Measurements from ENCODE around the gene UMODL1. TPM values are rescaled to one million over a fixed set of nuclear protein-coding genes. Genes with fewer than 3 reads are reported as not detected.

UMODL1 gene
- total and polyA plus RNA-seq, 10 donors = 0.02 to 0.85 (median 0.09) TPM; not detected in 3

DNA sequence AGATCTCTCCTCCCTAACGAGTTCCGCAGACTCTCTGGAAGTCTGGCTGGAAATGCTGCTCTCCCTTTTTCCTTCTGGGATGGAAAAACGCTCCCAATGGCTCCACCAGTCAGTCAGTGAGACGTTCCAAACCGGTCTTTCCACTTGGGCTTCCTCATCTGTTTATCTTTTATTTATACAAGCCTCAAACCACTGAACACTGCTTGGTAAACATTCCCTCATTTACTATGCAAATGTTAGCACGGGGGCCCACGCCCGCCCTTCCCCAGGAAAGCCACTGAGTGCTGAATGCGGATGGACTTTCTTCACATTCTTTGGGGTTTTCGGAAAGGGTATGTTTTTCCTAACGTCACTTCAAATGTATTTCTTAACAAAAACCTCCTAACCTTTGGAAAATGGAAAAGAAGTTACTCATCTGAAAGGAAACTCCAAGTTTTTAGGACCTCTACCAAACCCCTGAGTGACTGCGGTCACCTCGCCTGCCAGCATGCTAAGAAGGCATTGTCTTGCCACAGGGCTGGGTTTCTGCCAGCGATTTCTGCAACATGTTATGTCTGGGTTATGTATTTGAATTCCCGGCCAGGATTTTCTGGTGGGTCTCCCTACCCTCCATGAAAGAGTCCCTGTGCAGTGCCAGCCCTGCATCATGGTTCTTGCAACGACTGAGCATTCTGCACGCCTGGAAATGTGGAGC is 14.0 kb upstream of the UMODL1 start:
- H3K4me3 ChIP-seq = no peak overlapping the region
- no peaks in the 10 kb centered on the region for H3K9me3 ChIP-seq
- peak; percentile 68 for DNase-seq
- peak overlapping the region in 4 of 8 donors; percentile 5 to 57 (median 56) for H3K27ac ChIP-seq
- H3K36me3 ChIP-seq = no peaks in the 10 kb centered on the region
- TF ChIP-seq POLR2A (IDR thresholded peaks at IDR 0.05) (no peak), POLR2AphosphoS5 (IDR thresholded peaks at IDR 0.05) (no peak), CTCF (IDR thresholded peaks at IDR 0.05 in 8 of 11, conservative IDR thresholded peaks at IDR 0.05 in 3 of 11) (no peak)
- 70 to 79% (median 76%) methylated on average over 17 of the region's 17 CpGs for WGBS, 5 donors
- intact Hi-C loops (cut with DNase I; ENCODE audit: low total_unique reads) = no loop called here
- H3K27me3 ChIP-seq (replicated peaks in 1 of 7) = no peaks in the 10 kb centered on the region
- peaks cover 12 to 51% (median 27%) of the 10 kb centered on the region in 6 donors for H3K4me1 ChIP-seq

DNA sequence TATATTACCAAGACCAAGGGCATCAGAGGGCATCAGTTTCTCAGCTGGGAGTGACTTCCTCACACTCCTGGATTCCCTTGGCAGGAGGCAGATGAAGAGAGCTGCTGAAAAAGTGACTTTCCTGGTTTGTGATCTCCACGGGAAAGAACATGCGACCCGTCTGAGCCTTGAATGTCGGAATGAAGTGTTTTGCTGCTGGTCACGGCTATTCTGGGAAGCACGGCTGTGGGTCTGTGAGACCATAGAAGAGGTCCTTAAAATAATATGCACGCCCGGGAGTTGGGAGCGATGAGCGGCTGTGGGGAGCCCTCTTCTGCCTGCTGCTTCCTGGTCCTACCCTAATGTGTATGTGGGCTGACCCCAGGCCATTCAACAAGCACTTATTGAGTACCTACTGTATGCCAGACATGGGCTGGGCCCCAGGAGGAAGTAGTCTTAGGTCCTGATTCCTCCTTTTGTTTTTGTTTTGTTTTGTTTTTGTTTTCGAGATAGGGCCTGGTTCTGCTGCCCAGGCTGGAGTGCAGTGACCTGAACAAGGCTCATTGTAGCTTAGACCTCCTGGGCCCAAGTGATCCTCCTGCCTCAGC is 13.2 kb upstream of the UMODL1 start:
- no peak for TF ChIP-seq CTCF (IDR thresholded peaks at IDR 0.05 in 8 of 11, conservative IDR thresholded peaks at IDR 0.05 in 3 of 11)
- no peak for TF ChIP-seq POLR2AphosphoS5 (IDR thresholded peaks at IDR 0.05)
- TF ChIP-seq POLR2A (IDR thresholded peaks at IDR 0.05) = no peak
- Histone ChIP-seq H3K27ac (peak overlapping the region in 5 of 8 donors; percentile 5 to 57 (median 56)), H3K27me3 (replicated peaks in 1 of 7) (no peaks in the 10 kb centered on the region), H3K4me3 (no peak overlapping the region), H3K9me3 (no peaks in the 10 kb centered on the region), H3K36me3 (no peaks in the 10 kb centered on the region), H3K4me1 (peaks cover 17 to 58% (median 35%) of the 10 kb centered on the region in 6 donors)
- WGBS, 5 donors = 64 to 75% (median 69%) methylated on average over 11 of the region's 11 CpGs
- peak; percentile 57 for DNase-seq
- intact Hi-C loops (cut with DNase I; ENCODE audit: low total_unique reads) = no loop called here

- no peaks in the 10 kb centered on the region for H3K27me3 ChIP-seq (replicated peaks in 1 of 7)
- no peak for DNase-seq
- peaks cover 17 to 65% (median 42%) of the 10 kb centered on the region in 6 donors for H3K4me1 ChIP-seq
- no peaks in the 10 kb centered on the region for H3K36me3 ChIP-seq
- no peak overlapping the region for H3K4me3 ChIP-seq
- intact Hi-C loops (cut with DNase I; ENCODE audit: low total_unique reads) = no loop called here
- WGBS, 5 donors = 94 to 98% (median 94%) methylated on average over 11 of the region's 11 CpGs
- no peak for TF ChIP-seq POLR2AphosphoS5 (IDR thresholded peaks at IDR 0.05)
- TF ChIP-seq CTCF (IDR thresholded peaks at IDR 0.05 in 8 of 11, conservative IDR thresholded peaks at IDR 0.05 in 3 of 11) = no peak
- TF ChIP-seq POLR2A (IDR thresholded peaks at IDR 0.05) = no peak
- no peaks in the 10 kb centered on the region for H3K9me3 ChIP-seq
- peak overlapping the region in 3 of 8 donors; percentile 56 to 57 (median 57) for H3K27ac ChIP-seq
These were observed 12.4 kb upstream of the UMODL1 start for GRCh38 chr21:42058631-42059111.

DNA sequence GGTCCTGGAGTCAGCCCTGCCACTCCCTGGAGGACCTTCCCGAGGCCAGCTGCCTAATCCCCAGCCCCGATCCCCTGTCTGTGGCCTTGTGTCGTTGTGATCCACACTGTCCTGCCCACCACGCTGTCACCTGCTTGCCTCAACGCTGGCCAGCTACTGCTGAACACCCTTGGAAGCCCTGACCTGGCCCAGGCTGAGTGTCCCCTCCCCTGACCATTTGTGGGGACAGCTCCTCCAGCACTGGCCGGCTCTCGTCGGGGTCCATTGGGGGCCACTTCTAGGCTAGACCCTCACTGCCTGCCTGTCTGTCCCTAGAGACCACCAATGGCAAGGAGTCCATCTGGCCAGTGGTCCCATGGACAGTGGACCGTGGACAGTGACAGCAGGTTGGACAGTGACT is 12.0 kb upstream of the UMODL1 start:
- intact Hi-C loops (cut with DNase I; ENCODE audit: low total_unique reads) = no loop called here
- no peaks in the 10 kb centered on the region for H3K36me3 ChIP-seq
- no peak overlapping the region for H3K27ac ChIP-seq
- H3K4me3 ChIP-seq = no peak overlapping the region
- no peaks in the 10 kb centered on the region for H3K9me3 ChIP-seq
- 90 to 95% (median 93%) methylated on average over 2 to 9 of the region's 9 CpGs for WGBS, 5 donors
- peaks cover 17 to 70% (median 47%) of the 10 kb centered on the region in 6 donors for H3K4me1 ChIP-seq
- TF ChIP-seq POLR2A (IDR thresholded peaks at IDR 0.05) (no peak), CTCF (IDR thresholded peaks at IDR 0.05 in 8 of 11, conservative IDR thresholded peaks at IDR 0.05 in 3 of 11) (no peak), POLR2AphosphoS5 (IDR thresholded peaks at IDR 0.05) (no peak)
- no peaks in the 10 kb centered on the region for H3K27me3 ChIP-seq (replicated peaks in 1 of 7)
- peak; percentile 74 for DNase-seq
